Measurements from ENCODE around the gene MYH7B. TPM values are rescaled to one million over a fixed set of nuclear protein-coding genes. Genes with fewer than 3 reads are reported as not detected.

Gene MYH7B
- total RNA-seq, 1 experiment from 2014 or later, result 0.74 TPM

GRCh38 chr20:35001596-35002362 is 46.1 kb downstream of the MYH7B start:
- ChIA-PET RAD21 (ENCODE audit: low non-redundant PET in 1 of 2, low total read pairs in 2 of 2, uncharacterized antibody in 2 of 2, unreplicated experiment in 2 of 2) (interaction anchor here (1.0 to 1.6 kb wide), 3 partner anchors 128 kb away, joined by 3 to 8 read pairs (median 5); no protein-coding TSS in a partner anchor), POLR2A (interaction anchor here (1.1 kb wide), 1 partner anchor 125 kb away, joined by 3 read pairs; the partner anchor contains the start of gene ACSS2), CTCF (interaction anchor here (3.0 kb wide), 1 partner anchor 129 kb away, joined by 19 read pairs; the partner anchor contains the start of gene GGT7)
- H3K9me3 ChIP-seq (ENCODE audit: control insufficient read depth in 1 of 2, insufficient read depth in 1 of 2, low read depth in 1 of 2, low read length in 2 of 2), result no peaks in the 10 kb centered on the region
- H3K9me2 ChIP-seq (ENCODE audit: insufficient read depth), result no peaks in the 10 kb centered on the region
- no peak overlapping the region for H3K9ac ChIP-seq (ENCODE audit: low read length)
- ATAC-seq (peak; percentile 58), DNase-seq (ENCODE audit: low read depth, low spot score) (no peak)
- H3K27ac ChIP-seq (ENCODE audit: low read depth, low read length), result no peak overlapping the region
- H3K27me3 ChIP-seq (ENCODE audit: insufficient read depth, low read length), result no peaks in the 10 kb centered on the region
- TF ChIP-seq EGR1 (IDR thresholded peaks at IDR 0.05; ENCODE audit: low read depth) (no peak), JUND (IDR thresholded peaks at IDR 0.05) (no peak), REST (IDR thresholded peaks at IDR 0.05; ENCODE audit: low read depth) (no peak), SP1 (IDR thresholded peaks at IDR 0.05; ENCODE audit: low read depth) (no peak), CBX3 (IDR thresholded peaks at IDR 0.05; ENCODE audit: low read depth) (no peak), ZNF274 (IDR thresholded peaks at IDR 0.05; ENCODE audit: low read depth, low read length) (no peak), CTCF (IDR thresholded peaks at IDR 0.05 in 2 of 3, conservative IDR thresholded peaks at IDR 0.05 in 1 of 3; ENCODE audit: borderline replicate concordance in 1 of 3, insufficient read depth in 1 of 3, low read depth in 2 of 3, low read length in 2 of 3) (peak in 2 of 3 experiments; percentile 45 to 48; a peak in 4 of 6 replicates), YY1 (IDR thresholded peaks at IDR 0.05; ENCODE audit: extremely low read depth, insufficient replicate concordance, low read depth, low read length) (no peak), TCF7L2 (IDR thresholded peaks at IDR 0.05; ENCODE audit: borderline replicate concordance, extremely low read depth, insufficient read depth, insufficient read length) (no peak), ZBTB33 (IDR thresholded peaks at IDR 0.05; ENCODE audit: extremely low read depth, insufficient replicate concordance, low read length) (no peak), ATF3 (IDR thresholded peaks at IDR 0.05) (no peak), RAD21 (IDR thresholded peaks at IDR 0.05; ENCODE audit: low read depth) (peak; percentile 39; the same call in 1 of the 2 replicates), CEBPB (IDR thresholded peaks at IDR 0.05; ENCODE audit: low read depth) (no peak), SRF (IDR thresholded peaks at IDR 0.05; ENCODE audit: low read depth) (no peak)
- no peak overlapping the region for H2AFZ ChIP-seq (ENCODE audit: low read depth, low read length, poor library complexity, severe bottlenecking)
- H3K36me3 ChIP-seq (ENCODE audit: control insufficient read depth in 1 of 2, insufficient read depth in 2 of 2, low read length in 2 of 2), result peaks cover 10 to 20% of the 10 kb centered on the region in 2 experiments; a peak in 3 of 4 replicates
- no peak overlapping the region for H3K4me2 ChIP-seq (ENCODE audit: low read length)
- intact Hi-C loops (cut with micrococcal nuclease), result no loop called here
- BruUV-seq (replicated peaks), result no TSS peak
- H3K4me1 ChIP-seq (ENCODE audit: control insufficient read depth in 1 of 2, insufficient read depth in 2 of 2, low read length in 2 of 2), result no peaks in the 10 kb centered on the region
- no peaks in the 10 kb centered on the region for H4K20me1 ChIP-seq (ENCODE audit: insufficient read depth)
- H3K4me3 ChIP-seq (replicated peaks in 1 of 2; ENCODE audit: low read depth in 1 of 2, low read length in 2 of 2), result no peak overlapping the region
- H3K79me2 ChIP-seq (ENCODE audit: insufficient read depth, low read length), result no peaks in the 10 kb centered on the region
